Endometrium (tissue), 2 donors: Measurements from ENCODE around the gene SIRT4.
"Not testable (repeated sequence)": the region's sequence is repeated elsewhere in the genome, so short reads cannot be mapped to it uniquely, and the experiment has no call there.

ENCODE experiments used
- FAIRE-seq: peaks from 2 replicates; lab custom pipeline; 2012; peaks lifted over from hg19 to GRCh38; lab: Jason Lieb, UNC
- donor health status: control.
- donor health status: control.

SIRT4 gene, protein sequence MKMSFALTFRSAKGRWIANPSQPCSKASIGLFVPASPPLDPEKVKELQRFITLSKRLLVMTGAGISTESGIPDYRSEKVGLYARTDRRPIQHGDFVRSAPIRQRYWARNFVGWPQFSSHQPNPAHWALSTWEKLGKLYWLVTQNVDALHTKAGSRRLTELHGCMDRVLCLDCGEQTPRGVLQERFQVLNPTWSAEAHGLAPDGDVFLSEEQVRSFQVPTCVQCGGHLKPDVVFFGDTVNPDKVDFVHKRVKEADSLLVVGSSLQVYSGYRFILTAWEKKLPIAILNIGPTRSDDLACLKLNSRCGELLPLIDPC

DNA sequence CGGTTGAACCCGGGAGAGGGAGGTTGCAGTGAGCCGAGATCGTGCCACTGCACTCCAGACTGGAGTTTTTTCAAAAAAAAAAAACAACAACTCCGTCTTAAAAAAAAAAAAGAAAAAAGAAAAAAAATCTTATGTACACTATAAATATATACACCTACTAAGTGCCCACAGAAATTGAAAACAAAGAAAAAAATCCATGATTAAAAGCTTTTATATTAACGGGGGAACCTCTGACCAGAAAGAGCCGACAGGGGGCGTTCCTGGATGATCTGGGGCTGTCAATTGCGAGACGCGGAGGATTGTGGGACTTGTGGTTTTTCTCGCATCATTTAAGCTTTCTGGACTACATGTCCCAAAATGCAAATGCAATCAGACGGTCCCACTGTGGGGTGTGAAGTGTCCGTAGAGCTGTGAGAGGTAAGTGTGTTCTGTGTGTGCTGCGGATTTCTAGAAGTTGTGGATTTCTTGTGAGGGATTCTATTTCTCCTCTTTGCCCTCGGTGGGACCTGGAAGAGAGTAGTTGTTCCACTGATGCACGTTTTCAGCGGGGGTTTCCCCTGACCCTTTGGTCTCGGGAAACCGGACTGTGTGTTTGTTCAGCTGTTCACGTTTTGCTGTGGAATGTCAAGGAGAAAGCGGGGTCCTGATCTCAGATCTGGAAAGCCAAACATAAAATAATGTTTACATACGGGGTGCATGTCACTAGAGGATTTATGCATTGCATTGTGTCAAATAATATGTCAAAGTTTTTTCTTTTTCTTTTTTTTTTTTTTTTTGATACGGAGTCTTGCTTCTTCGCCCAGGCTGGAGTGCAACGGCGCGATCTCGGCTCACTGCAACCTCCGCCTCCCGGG lies at the start of gene SIRT4:
Gene SIRT4, plus strand, starts transcription at position 360 of the 854 bp plus-strand sequence. CDS start 1,241 bp downstream, outside the sequence.
- FAIRE-seq: peak; percentile 96

DNA sequence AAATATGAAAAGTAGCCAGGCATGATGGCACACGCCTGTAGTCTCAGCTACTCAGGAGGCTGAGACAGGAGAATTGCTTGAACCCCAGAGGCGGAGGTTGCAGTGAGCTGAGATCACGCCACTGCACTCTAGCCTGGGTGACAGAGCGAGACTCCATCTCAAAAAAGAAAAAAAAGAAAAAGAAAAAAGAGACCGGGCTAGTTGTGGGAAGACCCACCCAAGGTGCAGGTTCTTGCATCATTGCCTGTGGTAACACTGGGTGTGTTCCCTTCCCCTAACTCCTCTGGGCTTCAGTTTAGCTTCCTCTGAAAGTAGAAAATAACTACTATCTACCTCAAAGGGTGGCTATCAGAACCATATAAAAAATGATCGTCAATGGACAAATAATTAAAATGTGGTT lies 48.8 kb upstream of the SIRT4 start:
- FAIRE-seq: not testable (repeated sequence)

DNA sequence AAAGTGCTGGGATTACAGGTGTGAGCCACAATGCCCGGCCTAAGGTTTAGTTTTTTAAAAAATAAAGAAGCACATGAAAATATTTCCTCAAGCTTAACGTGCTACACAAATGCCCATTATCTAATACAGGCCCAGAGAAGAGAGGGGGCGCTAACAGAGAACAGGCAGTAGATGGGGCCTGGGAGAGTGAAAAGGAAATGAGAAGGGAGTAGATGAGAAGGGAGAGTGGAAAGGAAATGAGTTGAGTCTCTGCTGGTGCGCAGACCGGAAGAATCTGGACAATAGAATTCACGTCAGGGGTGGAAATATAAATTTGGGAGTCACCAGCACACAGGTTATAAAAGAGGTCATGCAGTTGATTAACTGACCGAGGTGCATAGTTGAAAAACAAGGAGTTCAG lies 47.3 kb upstream of the SIRT4 start:
- no peak for FAIRE-seq

DNA sequence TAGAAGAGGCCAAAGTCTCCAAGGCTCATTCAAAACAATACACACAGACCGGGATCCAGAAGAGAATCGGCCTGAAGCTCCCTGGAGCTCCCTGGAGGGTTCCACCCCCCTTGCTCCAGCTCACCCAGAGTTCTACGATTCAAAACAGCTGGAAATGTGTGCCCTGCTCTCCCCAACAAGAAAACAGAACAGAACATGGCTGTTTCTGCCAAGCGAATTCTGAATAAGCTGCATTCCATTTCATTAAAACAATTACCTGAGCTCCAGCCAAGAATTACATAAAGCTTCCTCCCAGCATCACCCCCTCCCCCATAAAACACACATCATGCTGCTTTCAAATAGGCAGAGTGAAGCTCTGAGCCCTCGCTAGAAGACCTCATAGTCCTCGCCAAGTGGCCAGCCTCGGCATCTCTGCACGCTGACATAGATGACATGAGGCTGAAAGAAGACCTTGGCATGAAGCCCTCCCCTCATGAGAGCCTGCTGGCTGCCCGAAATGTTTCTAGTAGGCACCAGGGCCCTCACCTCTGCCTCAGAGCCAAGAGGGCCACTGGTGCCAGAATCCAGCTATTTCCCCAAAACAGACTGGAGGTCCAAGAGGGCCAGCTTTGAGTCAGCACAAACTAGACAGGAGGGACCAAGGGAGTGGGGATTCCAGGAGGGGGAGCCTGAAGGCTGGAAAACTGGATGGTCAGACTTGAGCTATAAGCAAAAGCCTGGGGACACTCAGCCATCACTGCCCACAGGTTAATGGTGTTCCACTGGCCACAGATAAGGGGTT lies 44.9 kb upstream of the SIRT4 start:
- peak; percentile 61 for FAIRE-seq

DNA sequence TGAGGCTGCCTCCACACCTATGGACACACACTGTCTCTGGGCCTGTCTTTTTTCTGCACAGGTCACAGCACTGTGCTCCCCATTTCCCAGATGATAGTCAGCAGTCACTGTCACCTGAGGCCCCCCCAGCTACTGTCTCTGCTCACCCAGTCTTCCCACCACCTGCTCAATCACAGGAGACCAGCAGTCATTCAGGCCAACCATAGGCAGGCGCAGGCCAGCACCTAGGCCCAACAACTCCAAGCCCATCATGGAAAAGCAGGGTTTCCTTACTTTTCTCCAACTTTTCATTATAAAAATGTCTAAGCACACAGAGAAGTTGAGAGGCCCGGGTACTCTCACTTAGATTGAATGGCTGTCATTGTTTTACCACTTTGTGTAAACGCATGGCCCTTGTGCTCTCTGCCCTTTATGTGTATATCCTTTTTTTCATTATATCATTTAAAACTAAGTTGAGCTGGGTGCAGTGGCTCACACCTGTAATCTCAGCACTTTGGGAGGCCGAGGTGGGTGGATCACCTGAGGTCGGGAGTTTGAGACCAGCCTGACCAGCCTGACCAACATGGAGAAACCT lies 43.7 kb upstream of the SIRT4 start:
- FAIRE-seq: no peak

DNA sequence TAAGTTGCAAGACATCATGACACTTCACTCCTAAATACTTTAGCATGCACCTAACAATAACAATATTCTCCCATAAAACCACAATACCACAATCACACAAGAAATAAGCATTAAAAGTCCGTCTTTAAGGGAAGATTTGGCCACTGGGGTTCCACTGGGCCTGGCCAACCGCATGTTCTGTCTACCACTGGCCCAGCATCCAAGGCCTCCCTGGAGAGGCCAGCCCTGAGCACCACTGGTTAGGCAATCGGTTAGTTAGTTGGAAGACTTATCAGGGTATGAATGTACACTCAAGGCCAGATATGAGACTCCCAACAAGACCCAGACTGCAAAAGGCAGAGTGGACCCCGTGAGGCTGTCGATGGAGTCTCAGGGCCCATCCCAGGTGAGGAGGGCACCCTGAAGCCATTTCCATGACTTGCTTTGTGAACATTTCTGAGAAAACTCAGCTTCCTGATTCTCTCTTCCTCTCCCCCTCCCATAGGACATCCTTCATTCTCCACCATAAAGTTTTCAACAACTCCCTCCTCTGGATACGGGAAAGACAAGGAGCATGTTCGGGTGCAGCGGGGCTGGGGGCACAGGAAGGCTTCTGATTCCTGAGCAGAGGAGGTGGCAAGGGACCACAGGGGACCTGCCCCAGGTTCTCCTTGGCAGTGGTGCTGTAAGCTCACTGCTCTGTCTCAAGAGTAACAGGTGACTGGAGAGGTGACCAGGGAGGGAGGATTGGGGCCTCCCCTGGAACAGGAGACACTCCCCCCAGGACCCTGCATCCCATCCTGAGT lies 42.5 kb upstream of the SIRT4 start:
- FAIRE-seq: no peak

DNA sequence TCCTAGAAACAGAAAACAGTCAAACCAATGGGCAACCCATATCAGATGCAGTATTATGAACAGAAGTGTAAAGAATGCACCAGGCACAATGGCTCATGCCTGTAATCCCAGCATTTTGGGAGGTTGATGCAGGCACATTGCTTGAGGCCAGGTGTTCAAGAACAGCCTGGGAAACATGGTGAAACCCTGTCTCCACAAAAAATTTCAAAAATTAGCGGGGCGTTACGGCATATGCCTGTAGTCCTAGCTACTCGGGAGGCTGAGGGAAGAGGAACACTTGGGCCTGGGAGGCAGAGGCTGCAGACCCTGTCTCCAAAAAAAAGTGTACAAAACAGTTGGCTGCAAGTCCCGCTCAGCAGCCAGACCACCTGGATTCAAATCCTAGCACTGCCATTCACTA lies 41.5 kb upstream of the SIRT4 start:
- FAIRE-seq: no peak

DNA sequence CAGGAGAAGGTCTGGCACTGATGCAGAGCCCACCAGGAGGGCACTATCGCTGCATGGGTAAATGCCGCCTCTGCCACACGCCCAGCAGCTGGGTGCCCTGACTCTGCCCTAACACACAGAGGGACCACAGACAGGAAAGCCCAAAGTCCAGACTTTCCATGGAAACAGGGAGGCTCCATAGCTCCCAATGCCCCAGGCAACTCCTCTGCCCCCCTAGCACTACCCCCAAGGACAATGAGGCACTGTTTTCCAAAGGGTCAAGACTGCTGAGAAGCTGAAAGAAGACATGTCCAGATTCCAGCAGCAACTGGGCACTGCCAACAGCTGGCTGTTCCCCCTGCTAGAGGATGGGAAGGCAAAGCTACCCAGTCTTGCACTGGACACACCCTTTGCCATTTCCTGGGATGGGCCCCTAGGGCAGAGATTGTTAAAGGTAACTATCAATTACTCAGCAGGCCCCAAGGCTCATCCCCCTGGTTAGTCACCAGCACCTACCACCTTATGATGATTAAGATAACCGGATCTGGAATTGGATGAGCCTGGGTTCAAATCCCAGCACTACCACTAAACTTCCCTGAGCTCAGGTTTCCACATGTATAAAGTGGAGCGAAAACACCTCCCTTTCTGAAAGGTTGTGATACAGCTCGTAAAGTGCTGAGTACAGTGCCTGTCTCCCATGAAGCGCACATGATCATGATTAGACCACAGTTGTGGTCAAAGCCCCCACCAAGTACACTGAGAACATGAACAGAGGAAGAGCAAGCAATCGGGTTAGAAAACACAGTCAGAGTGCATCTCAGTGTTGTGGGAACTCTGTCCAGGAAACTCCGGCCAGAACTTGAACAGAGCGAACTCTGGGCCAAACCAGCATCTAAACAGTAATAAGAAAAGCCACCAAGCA lies 39.9 kb upstream of the SIRT4 start:
- FAIRE-seq: no peak

DNA sequence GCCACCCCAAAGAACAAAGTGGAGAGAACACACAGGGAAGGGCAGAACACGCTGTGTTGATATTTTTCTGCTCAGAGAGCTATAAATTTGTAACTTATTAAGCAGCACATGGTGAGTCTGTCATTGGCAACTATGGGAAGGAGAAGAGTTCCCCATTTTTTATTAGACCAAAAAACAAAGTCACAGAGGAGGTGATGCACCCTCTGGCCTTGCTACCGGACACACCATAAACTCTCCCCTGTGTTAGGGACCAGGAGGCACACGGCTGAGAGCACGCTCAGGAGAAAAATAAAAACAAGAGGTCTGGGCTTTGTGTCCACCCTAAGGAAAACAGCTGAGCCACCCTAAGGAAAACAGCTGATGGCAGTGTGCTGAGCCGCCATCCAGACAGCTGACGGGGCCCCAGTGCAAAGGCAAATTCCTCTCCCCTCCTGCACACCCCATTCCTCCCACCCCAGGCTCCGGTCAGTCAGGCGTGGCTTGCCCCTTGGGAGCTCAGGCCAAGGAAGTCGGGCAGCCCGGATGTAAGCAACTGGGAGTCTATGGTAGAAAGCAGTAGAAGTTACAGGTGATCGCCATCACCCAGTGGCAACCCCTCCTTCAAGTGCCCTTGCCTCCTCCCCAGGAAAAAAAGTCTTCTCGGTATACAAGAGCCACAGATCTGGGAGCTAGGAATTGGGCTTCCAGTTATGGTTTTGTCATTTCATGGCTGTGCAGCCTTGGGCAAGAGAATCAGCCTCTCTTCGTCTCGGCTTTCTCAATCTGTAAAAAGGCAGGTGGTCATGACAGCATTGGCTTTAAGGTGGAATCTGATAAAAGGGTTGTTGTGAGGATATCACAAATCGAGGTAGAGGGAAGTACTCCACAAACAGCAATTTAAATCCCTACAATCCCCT lies 39.0 kb upstream of the SIRT4 start:
- FAIRE-seq: no peak

DNA sequence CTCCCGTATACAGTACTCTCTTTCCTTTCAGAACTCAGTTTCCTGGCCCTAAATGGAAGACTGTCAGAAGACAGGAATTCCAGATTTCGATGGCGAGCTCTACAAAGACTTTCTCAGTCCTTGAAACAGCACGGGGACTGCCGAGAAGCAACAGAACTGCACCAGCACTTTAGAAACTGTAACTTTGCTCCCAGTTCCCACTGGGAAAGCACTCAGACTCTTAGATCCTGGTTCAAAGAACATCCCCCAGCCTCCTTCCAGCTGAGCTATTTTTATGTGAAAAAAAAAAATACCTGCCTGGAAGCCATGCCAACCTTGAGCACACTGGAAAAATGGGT lies 38.4 kb upstream of the SIRT4 start:
- FAIRE-seq: no peak

DNA sequence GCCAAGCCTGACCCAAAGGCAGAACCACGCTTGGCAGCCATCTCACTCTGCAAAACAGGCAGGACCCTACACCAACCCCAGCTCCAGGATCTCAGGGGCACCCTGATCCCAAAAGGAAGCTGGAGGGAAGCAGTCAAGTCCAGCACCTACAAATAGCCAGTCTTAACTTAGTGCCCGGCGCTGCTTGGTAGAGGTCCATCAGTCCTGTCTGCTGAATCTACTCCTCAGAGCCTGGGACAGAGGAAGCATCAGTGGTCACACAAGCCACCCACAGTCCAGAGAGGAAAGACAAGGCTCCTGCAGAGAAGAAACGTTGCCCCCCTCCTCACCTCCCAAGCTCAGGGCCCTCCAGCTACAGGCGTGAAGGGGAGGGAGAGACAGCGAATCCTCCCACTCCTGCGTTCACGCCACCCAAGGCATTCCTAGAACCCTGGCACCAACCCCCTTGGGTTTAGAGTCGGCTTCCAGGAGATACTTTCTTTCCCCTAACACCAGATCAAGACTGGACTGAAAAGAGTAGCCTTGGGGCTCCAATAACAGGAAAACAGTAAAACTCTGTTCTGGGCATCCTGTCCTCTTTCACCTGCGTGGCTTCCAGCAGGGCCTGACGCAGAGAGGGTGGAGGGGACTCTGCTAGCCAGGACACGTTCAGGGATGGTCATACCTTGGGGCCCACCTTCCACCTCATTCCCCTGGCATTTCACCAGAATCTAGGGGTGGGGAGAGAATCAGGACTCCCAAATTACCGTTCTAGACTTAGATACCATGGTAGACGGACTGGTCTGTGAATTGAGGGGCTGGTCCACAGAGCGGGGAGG lies 37.8 kb upstream of the SIRT4 start:
- no peak for FAIRE-seq

DNA sequence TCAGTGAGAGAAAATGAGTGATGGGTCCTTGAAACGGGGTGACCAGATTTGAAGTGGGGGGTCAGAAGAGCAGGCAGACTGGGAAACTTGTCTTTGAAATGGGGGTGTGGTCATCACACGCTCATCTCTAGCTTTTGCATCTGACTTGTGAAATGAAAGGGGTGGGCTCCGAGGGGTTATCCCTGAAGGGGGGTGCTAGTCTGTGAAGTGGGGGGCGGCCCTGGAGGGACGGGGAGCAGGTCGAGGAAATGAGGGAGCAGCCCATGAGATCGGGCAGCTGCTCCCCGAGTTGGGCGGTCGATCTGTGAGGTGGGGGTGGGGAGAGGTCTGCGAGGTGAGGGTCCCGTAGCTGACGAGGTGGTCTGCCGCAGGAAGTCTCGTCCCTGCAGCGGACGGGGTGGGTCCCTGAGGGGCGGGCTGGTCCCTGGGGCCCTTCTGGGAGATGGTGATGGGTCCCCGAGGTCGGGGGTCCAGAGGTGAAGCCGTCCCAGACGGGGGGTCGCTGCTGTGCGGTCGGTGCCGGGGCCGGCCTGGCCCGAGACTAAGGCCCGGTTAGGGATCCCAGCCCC lies 37.1 kb upstream of the SIRT4 start:
- FAIRE-seq: no peak

DNA sequence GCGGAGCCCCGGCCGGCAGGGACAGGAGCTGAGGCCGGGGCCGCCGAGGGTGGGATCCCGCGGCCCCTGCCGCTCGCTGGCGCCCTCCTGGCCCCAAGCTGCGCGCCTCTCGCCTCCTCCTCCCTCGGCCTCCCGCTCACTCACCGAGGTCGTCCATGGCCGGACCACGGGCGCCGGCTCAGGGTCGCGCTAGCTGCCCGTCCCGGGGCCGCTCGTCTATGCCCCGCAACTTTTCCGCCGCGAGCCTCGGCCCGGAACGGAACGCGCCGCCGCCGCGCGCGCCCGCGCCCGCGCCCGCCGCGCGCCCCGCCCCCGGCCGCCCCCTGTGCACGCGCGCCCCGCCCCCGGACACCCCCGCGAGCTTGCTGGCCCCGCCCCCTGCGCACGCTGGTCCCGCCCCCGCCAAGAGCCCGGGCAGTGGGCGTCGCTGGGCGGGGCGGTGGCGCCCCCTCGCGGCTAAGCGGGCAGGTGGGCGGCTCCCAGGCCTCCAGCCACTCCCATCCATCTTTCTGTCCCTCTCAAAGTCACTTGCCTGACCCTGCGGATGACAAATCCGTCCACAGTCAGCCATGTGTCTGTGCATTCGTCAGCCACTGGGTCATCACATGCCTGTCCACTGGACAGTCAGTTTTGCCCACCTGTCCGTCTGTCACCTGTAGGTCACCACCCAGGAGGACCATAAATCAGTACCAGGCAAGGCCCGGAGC lies 36.5 kb upstream of the SIRT4 start, which contains the start of gene PXN:
Gene PXN, minus strand, starts transcription at position 258 of the 707 bp plus-strand sequence. Its CDS starts 101 bp downstream, at position 157.
- FAIRE-seq: no peak

DNA sequence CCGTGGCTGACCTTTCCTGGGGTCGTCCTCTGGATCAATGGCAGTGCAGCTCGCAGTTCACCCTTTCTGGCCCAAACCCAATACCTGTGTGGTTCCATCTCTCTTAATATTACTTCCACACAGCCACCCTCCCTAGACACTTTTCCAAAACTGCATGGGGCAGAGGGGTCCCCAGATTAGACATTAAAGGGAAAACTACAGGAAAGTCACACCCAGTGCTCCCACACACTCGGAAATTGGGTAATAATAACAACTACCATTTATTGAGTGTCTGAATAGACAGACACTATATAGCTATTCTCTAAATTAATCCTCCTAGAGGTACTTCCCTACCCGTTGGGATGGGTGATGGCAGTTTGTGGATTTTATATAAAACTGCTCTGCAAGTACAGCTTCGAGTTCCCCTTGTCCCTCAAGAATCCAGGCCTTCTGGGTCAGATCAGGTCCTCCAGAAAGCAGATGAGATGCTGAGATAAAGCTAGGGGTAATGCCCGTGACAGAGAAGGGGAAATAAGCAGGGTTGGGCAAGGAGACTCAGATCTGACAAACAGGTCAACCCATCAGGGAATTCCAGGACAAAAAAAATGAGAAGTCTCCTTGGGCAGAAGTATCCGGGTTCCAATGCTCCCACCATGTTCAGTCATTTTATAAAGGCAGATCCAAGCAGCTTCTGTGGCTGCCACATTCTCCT lies 35.8 kb upstream of the SIRT4 start:
- no peak for FAIRE-seq

DNA sequence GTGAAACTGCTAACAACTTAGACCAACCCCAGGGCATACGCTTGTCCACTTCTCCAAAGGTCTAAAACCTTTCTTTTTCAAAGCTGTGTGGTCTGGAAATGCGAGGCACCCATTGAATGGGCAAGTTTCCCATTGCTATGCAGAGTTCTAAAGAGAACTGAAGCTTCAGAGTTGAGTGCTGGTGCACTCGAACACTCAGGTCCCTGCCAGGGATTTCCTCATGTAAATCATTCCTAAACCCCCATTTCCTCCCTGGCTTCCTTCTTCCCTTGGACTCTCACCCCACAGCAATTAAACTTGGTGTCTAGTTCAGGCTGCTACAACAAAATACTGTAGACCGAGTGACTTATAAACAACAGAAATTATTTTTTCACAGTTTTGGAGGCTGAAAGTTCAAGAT lies 34.4 kb upstream of the SIRT4 start:
- no peak for FAIRE-seq

DNA sequence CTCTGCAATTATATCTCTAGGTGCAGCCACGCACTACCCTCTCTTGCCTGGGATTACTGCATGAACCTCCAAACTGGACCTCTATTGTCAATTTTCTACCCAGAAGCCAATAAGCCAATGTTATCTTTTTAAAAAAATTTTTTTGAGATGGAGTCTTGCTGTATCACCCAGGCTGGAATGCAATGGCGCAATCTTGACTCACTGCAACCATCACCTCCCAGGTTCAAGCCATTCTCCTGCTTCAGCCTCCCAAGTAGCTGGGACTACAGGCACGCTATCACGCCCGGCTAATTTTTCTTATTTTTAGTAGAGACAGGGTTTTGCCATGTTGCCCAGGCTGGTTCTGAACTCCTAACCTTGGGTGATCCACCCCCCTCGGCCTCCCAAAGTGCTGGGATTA lies 25.4 kb upstream of the SIRT4 start:
- FAIRE-seq: no peak
